Measurements from ENCODE around the gene WASF3. TPM values are rescaled to one million over a fixed set of nuclear protein-coding genes. Genes with fewer than 3 reads are reported as not detected.

WASF3 gene
- total RNA-seq, 4 donors from 2014 or later = 1.4 to 13.9 (median 2.8) TPM

GRCh38 chr13:26600343-26600742 lies 42.9 kb downstream of the WASF3 start:
- WGBS, 2 donors = 86 to 91% methylated on average over 1 of the region's 1 CpG
- Histone ChIP-seq H3K36me3 (no peaks in the 10 kb centered on the region), H3K27ac (peak overlapping the region in 3 of 4 donors; percentile 37 to 59 (median 38)), H3K4me1 (peaks cover 0 to 34% (median 0%) of the 10 kb centered on the region in 3 donors), H3K4me3 (no peak overlapping the region), H3K27me3 (no peaks in the 10 kb centered on the region), H3K9me3 (peaks cover 0 to 10% (median 0%) of the 10 kb centered on the region in 3 donors)
- TF ChIP-seq POLR2A (IDR thresholded peaks at IDR 0.05) = no peak
- no peak for TF ChIP-seq CTCF (IDR thresholded peaks at IDR 0.05)
- no peak for DNase-seq
- intact Hi-C loops (cut with DNase I) = no loop called here

GRCh38 chr13:26601669-26602068 lies 44.2 kb downstream of the WASF3 start:
- Histone ChIP-seq H3K9me3 (peaks cover 0 to 6% (median 0%) of the 10 kb centered on the region in 3 donors), H3K36me3 (no peaks in the 10 kb centered on the region), H3K4me1 (peaks cover 0 to 41% (median 0%) of the 10 kb centered on the region in 3 donors), H3K27me3 (no peaks in the 10 kb centered on the region), H3K4me3 (no peak overlapping the region), H3K27ac (peak overlapping the region in 2 of 4 donors; percentile 31 to 37)
- DNase-seq = no peak
- intact Hi-C loops (cut with DNase I) = no loop called here
- WGBS, 2 donors = 30 to 42% methylated on average over 2 of the region's 2 CpGs
- TF ChIP-seq POLR2A (IDR thresholded peaks at IDR 0.05) = no peak
- no peak for TF ChIP-seq CTCF (IDR thresholded peaks at IDR 0.05)

GRCh38 chr13:26602783-26603182 lies 45.3 kb downstream of the WASF3 start:
- DNase-seq = no peak
- Histone ChIP-seq H3K27ac (no peak overlapping the region), H3K4me3 (no peak overlapping the region), H3K36me3 (no peaks in the 10 kb centered on the region), H3K27me3 (no peaks in the 10 kb centered on the region), H3K4me1 (peaks cover 0 to 41% (median 0%) of the 10 kb centered on the region in 3 donors), H3K9me3 (no peaks in the 10 kb centered on the region)
- whole genome bisulfite sequencing, 2 donors = 75 to 88% methylated on average over 3 of the region's 3 CpGs
- TF ChIP-seq POLR2A (IDR thresholded peaks at IDR 0.05) = no peak
- TF ChIP-seq CTCF (IDR thresholded peaks at IDR 0.05) = no peak
- intact Hi-C loops (cut with DNase I) = no loop called here

GRCh38 chr13:26604784-26605545 lies 47.5 kb downstream of the WASF3 start:
- intact Hi-C loops (cut with DNase I) = no loop called here
- no peak for DNase-seq
- peak overlapping the region; percentile 12 to 65 (median 47) for H3K27ac ChIP-seq
- no peaks in the 10 kb centered on the region for H3K36me3 ChIP-seq
- no peak for TF ChIP-seq CTCF (IDR thresholded peaks at IDR 0.05)
- TF ChIP-seq POLR2A (IDR thresholded peaks at IDR 0.05) = no peak
- H3K4me1 ChIP-seq = peaks cover 0 to 38% (median 0%) of the 10 kb centered on the region in 3 donors
- WGBS, 2 donors = 37 to 65% methylated on average over 3 of the region's 3 CpGs
- no peak overlapping the region for H3K4me3 ChIP-seq
- H3K9me3 ChIP-seq = no peaks in the 10 kb centered on the region
- H3K27me3 ChIP-seq = no peaks in the 10 kb centered on the region

- H3K4me3 ChIP-seq = no peak overlapping the region
- peaks cover 0 to 29% (median 0%) of the 10 kb centered on the region in 3 donors for H3K4me1 ChIP-seq
- DNase-seq = no peak
- 43 to 83% methylated on average over 1 to 2 of the region's 2 CpGs for WGBS, 2 donors
- H3K9me3 ChIP-seq = no peaks in the 10 kb centered on the region
- intact Hi-C loops (cut with DNase I) = no loop called here
- H3K27ac ChIP-seq = peak overlapping the region in 2 of 4 donors; percentile 7 to 65
- no peaks in the 10 kb centered on the region for H3K36me3 ChIP-seq
- TF ChIP-seq CTCF (IDR thresholded peaks at IDR 0.05) (no peak), POLR2A (IDR thresholded peaks at IDR 0.05) (no peak)
- no peaks in the 10 kb centered on the region for H3K27me3 ChIP-seq
Observed at GRCh38 chr13:26605845-26606244, 48.4 kb downstream of the WASF3 start.

Measured in esophagus squamous epithelium (tissue), 5 donors.